CD4-positive, alpha-beta T cell (primary cell): ENCODE measurements around the gene SLC25A29. TPM values are rescaled to one million over a fixed set of nuclear protein-coding genes. Genes with fewer than 3 reads are reported as not detected.
A peak's percentile ranks its signal among the peaks of the same experiment; 100 is the strongest.

ENCODE experiments used
- ATAC-seq: fragments of 200-7000 bp; cut with Tn5 transposase; one replicate; pipeline ENCODE4 v1.10.0; 2022; ENCODE audit warnings: mild to moderate bottlenecking; ENCODE audit not compliant: poor library complexity
- CTCF ChIA-PET: fragments of 350-600 bp; sonication (Branson Sonifier 250); formaldehyde crosslinking; loops from one replicate; lab custom pipeline; 2021; ENCODE audit warnings: antibody characterized with exemption, inconsistent platforms; lab: Charles Lee
- POLR2A ChIA-PET: fragments of 350-600 bp; sonication (Branson Sonifier 250); formaldehyde crosslinking; loops from one replicate; lab custom pipeline; 2021; ENCODE audit warnings: antibody characterized with exemption, inconsistent platforms; lab: Charles Lee
- DNase-seq, 14 experiments: peaks; one replicate each; pipeline ENCODE4 v3.0.0-alpha.2; 2013 to 2020; ENCODE audit warnings: mixed read lengths in 2 of 14
- H3K27ac ChIP-seq, 2 donors: one replicate each; pipeline versions ENCODE4 v1.5.1 to v1.7.0; 2013; ENCODE audit warnings: low read length in 2 of 2, low read depth in 1 of 2, mild to moderate bottlenecking in 1 of 2
- H3K27me3 ChIP-seq, 2 experiments: 1 replicate in 1 of 2; 2 replicates in 1 of 2; pipeline versions ENCODE4 v1.6.1 to v1.7.0; 2013; ENCODE audit warnings: low read length in 2 of 2, control low read depth in 1 of 2, mild to moderate bottlenecking in 1 of 2, moderate library complexity in 1 of 2; ENCODE audit not compliant: insufficient read depth in 2 of 2, control insufficient read depth in 1 of 2
- H3K36me3 ChIP-seq: one replicate; pipeline ENCODE4 v1.6.1; 2013; ENCODE audit warnings: low read length, control low read depth; ENCODE audit not compliant: insufficient read depth
- H3K4me1 ChIP-seq: one replicate; pipeline ENCODE4 v1.6.1; 2013; ENCODE audit warnings: low read length, control low read depth; ENCODE audit not compliant: insufficient read depth
- H3K4me3 ChIP-seq: one replicate; pipeline ENCODE4 v1.5.1; 2013; ENCODE audit warnings: mild to moderate bottlenecking, low read length, moderate library complexity
- H3K9me3 ChIP-seq, 2 experiments: 1 replicate in 1 of 2; 2 replicates in 1 of 2; pipeline versions ENCODE4 v1.6.1 to v1.7.0; 2013; ENCODE audit warnings: low read length in 2 of 2, mild to moderate bottlenecking in 2 of 2, control low read depth in 1 of 2, moderate library complexity in 1 of 2; ENCODE audit not compliant: control insufficient read depth in 1 of 2, insufficient read depth in 1 of 2
- H3K27ac Mint-ChIP-seq: one replicate; pipeline ENCODE4 v1.8.0; 2020; ENCODE audit warnings: mixed read lengths
- H3K27me3 Mint-ChIP-seq: one replicate; pipeline ENCODE4 v1.8.0; 2021; ENCODE audit warnings: mixed read lengths
- H3K36me3 Mint-ChIP-seq: one replicate; pipeline ENCODE4 v1.8.0; 2021; ENCODE audit warnings: low read depth, mixed read lengths
- H3K4me1 Mint-ChIP-seq: one replicate; pipeline ENCODE4 v1.8.0; 2021; ENCODE audit warnings: low read depth, mixed read lengths
- H3K4me3 Mint-ChIP-seq: one replicate; pipeline ENCODE4 v1.8.0; 2020; ENCODE audit warnings: mild to moderate bottlenecking, mixed read lengths
- H3K9me3 Mint-ChIP-seq: one replicate; pipeline ENCODE4 v1.8.0; 2020; ENCODE audit warnings: mixed read lengths
- intact Hi-C, 2 experiments: fragments of 100-400 bp; cut with DNase I in 1 of 2; cut with micrococcal nuclease in 1 of 2; formaldehyde crosslinking; loops; one replicate each; pipeline versions ENCODE4 v1.15.1 to v1.9.0; 2023 to 2025; cut with DNase I, micrococcal nuclease
- total RNA-seq, 174 experiments: library from RNA in 2 of 174; stranded (reverse) in 2 of 174; gene quantifications; one replicate each; pipeline ENCODE4 v1.2.3 and lab custom pipeline; 2021 to 2026
- TF ChIP-seq, protein P1 (sequence below): fragments of 200-600 bp; IDR thresholded peaks from one replicate; pipeline ENCODE4 v1.8.0; 2022; ENCODE audit warnings: antibody characterized with exemption, mild to moderate bottlenecking

SLC25A29 gene
- total RNA-seq, 2 experiments from 2014 or later = 2.5 TPM

DNA sequence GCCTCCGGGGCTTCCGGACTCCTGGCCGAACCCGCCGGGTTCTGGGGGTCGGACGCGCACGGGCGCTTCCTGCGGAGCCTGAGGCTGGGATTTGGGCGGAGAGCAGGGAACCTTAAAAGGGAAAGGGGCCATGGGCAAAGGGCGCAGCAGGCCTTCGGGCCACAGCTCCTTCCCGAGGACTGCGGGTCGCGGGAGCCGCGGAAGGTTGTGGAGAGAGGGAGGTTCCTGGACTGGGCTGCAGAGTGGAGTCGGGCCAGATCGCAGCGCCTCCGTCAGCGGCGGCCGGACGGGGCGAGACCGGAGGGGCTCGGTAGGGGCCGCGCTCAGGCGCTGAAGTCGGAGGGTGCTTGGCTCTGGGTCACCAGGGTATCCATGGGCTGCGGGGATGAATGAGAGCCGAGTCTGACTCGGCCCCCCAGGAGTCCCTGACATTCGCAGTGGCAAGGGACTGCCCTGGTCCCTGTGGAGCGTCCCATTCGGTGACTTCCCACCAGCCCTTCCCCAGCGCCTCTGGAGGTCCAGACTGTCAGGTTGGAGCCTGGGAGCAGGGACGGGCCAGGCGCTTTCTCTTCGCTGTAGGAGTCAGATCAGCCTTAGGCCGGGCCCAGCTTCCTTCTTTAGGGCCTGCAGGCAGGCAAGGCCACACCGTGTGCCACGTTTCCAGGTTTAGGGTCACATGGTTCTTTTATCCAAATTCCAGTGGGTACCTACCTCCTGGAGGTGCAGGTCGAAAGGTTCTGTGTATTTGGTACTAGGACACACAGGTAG is 938 bp upstream of the SLC25A29 start:
- Histone ChIP-seq H3K27ac (no peak overlapping the region), H3K4me3 (peak overlapping the region; percentile 57), H3K36me3 (no peaks in the 10 kb centered on the region), H3K4me1 (peaks cover 29% of the 10 kb centered on the region), H3K27me3 (peaks cover 4 to 6% of the 10 kb centered on the region in 2 experiments), H3K9me3 (no peaks in the 10 kb centered on the region)
- ChIA-PET POLR2A (no interaction called here), CTCF (no interaction called here)
- Mint-ChIP-seq H3K4me3 (peak overlapping the region; percentile 84), H3K4me1 (peaks cover 9% of the 10 kb centered on the region), H3K27me3 (peaks cover 10% of the 10 kb centered on the region), H3K36me3 (no peaks in the 10 kb centered on the region), H3K27ac (no peak overlapping the region), H3K9me3 (no peaks in the 10 kb centered on the region)
- TF ChIP-seq, protein P1, sequence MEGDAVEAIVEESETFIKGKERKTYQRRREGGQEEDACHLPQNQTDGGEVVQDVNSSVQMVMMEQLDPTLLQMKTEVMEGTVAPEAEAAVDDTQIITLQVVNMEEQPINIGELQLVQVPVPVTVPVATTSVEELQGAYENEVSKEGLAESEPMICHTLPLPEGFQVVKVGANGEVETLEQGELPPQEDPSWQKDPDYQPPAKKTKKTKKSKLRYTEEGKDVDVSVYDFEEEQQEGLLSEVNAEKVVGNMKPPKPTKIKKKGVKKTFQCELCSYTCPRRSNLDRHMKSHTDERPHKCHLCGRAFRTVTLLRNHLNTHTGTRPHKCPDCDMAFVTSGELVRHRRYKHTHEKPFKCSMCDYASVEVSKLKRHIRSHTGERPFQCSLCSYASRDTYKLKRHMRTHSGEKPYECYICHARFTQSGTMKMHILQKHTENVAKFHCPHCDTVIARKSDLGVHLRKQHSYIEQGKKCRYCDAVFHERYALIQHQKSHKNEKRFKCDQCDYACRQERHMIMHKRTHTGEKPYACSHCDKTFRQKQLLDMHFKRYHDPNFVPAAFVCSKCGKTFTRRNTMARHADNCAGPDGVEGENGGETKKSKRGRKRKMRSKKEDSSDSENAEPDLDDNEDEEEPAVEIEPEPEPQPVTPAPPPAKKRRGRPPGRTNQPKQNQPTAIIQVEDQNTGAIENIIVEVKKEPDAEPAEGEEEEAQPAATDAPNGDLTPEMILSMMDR = no peak
- ATAC-seq = no peak
- DNase-seq = peak in 2 of 14 experiments; percentile 8 to 20
- intact Hi-C loops = loop anchor here in 1 of 2 experiments (5.0 kb wide), 1 partner anchor 65 kb away; no protein-coding TSS in a partner anchor

DNA sequence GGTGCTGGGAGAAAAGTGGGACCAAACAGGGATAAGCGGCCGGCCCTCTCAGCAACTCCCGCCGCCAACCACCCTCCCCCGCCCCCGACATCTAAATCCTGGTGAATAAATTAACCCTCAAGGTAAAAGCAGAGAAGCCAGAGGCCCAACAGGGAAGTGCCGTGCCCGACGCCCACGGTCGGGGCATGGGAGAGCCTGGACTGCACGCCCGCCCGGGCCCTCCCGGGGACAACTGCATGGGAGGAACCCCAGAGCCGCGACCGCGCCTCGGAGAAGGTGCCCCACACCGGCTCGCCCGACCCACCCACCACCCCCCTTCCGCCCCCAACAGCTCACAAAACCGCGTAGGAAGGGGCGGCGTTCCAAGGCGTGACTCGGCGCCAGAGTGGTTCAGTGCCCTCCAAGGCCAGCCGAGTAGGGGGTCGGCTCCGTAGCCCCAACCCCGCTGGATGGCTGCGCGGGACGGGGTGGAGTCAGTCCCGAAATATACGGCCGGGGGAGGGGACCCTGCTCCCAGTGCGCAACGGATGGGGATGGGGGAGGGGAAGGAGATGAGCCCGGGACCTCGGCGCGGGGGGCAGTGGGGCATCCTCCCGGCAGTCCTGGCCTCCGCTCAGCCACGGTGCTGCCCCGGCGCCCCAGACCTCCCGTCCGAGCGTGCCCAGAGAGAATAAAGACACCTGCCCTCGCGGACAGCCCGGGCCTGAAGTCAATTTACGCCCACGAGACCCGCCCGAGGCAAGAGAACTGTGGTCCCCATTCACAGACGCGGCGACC is 732 bp downstream of the SLC25A29 start:
- H3K27ac Mint-ChIP-seq = no peak overlapping the region
- Histone ChIP-seq H3K27ac (no peak overlapping the region), H3K36me3 (no peaks in the 10 kb centered on the region), H3K4me1 (peaks cover 29% of the 10 kb centered on the region), H3K27me3 (peaks cover 4 to 6% of the 10 kb centered on the region in 2 experiments), H3K9me3 (no peaks in the 10 kb centered on the region), H3K4me3 (peak overlapping the region; percentile 57)
- TF ChIP-seq, protein P1 = no peak
- ChIA-PET POLR2A (no interaction called here), CTCF (interaction anchor here (0.6 to 1.7 kb wide), 3 partner anchors 20 to 154 kb away, joined by 3 to 8 read pairs (median 5); no protein-coding TSS in a partner anchor)
- H3K27me3 Mint-ChIP-seq = peaks cover 10% of the 10 kb centered on the region
- no peaks in the 10 kb centered on the region for H3K9me3 Mint-ChIP-seq
- H3K36me3 Mint-ChIP-seq = no peaks in the 10 kb centered on the region
- DNase-seq (peak in 9 of 14 experiments; percentile 34 to 72 (median 56)), ATAC-seq (peak; percentile 27)
- peaks cover 9% of the 10 kb centered on the region for H3K4me1 Mint-ChIP-seq
- intact Hi-C loops = loop anchor here in 1 of 2 experiments (5.0 kb wide), 1 partner anchor 67 kb away; no protein-coding TSS in a partner anchor
- H3K4me3 Mint-ChIP-seq = peak overlapping the region; percentile 93

DNA sequence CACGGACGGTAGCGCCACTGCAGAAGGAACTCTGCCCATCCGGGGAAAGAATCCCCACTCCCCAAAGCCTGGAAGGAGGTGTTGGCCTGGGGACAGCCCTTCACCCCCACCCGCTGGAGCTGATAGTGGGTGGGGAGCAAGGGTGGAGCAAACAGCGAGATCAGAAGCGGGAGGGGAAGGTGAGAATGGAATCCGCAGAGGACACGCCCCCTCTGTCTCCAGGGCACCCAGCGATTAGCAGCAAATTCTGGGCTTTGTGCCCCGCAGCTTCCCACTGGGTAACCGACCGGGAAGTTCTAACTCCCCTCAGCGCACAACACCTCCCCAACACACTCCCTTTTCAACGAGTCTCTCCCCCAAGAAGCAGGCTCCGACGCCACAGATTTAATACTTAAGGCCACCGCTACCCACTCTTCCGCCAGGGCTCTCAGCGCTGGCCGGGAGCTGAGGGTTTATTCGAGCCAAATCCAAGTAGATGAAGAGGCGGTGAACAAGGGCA is 1.4 kb downstream of the SLC25A29 start:
- no peaks in the 10 kb centered on the region for H3K36me3 ChIP-seq
- TF ChIP-seq, protein P1 = no peak
- H3K4me1 ChIP-seq = peaks cover 29% of the 10 kb centered on the region
- DNase-seq = peak in 3 of 14 experiments; percentile 21 to 58 (median 39)
- H3K27me3 ChIP-seq = peaks cover 4 to 6% of the 10 kb centered on the region in 2 experiments
- POLR2A ChIA-PET = no interaction called here
- H3K4me1 Mint-ChIP-seq = peaks cover 9% of the 10 kb centered on the region
- intact Hi-C loops = loop anchor here in 1 of 2 experiments (5.0 kb wide), 1 partner anchor 67 kb away; no protein-coding TSS in a partner anchor
- H3K27ac ChIP-seq = no peak overlapping the region
- peak overlapping the region; percentile 93 for H3K4me3 Mint-ChIP-seq
- peak overlapping the region; percentile 57 for H3K4me3 ChIP-seq
- H3K36me3 Mint-ChIP-seq = no peaks in the 10 kb centered on the region
- no peaks in the 10 kb centered on the region for H3K9me3 Mint-ChIP-seq
- no peak for ATAC-seq
- no peak overlapping the region for H3K27ac Mint-ChIP-seq
- CTCF ChIA-PET = interaction anchor here (0.6 to 1.7 kb wide), 3 partner anchors 19 to 155 kb away, joined by 3 to 8 read pairs (median 5); no protein-coding TSS in a partner anchor
- peaks cover 10% of the 10 kb centered on the region for H3K27me3 Mint-ChIP-seq
- no peaks in the 10 kb centered on the region for H3K9me3 ChIP-seq
